Activated CD4-positive, alpha-beta T cell treated with anti-CD3 and anti-CD28 coated beads, Interleukin-2, amount 10 ng/mL, durations not matched to agents 24 days and 14 days (primary cell): ENCODE measurements around the gene B3GLCT. TPM values are rescaled to one million over a fixed set of nuclear protein-coding genes. Genes with fewer than 3 reads are reported as not detected.

Experiments
- DNase-seq: peaks from one replicate; pipeline ENCODE4 v3.0.0; 2022
- H3K27ac Mint-ChIP-seq: one replicate; pipeline ENCODE4 v1.8.0; 2022; ENCODE audit warnings: mild to moderate bottlenecking, mixed read lengths
- H3K27me3 Mint-ChIP-seq: one replicate; pipeline ENCODE4 v1.8.0; 2022; ENCODE audit warnings: mixed read lengths
- H3K36me3 Mint-ChIP-seq: one replicate; pipeline ENCODE4 v1.8.0; 2022; ENCODE audit warnings: low read depth, mild to moderate bottlenecking, mixed read lengths
- H3K4me1 Mint-ChIP-seq: one replicate; pipeline ENCODE4 v1.8.0; 2021; ENCODE audit warnings: mixed read lengths
- H3K4me3 Mint-ChIP-seq: one replicate; pipeline ENCODE4 v1.8.0; 2022; ENCODE audit warnings: mild to moderate bottlenecking, moderate library complexity, mixed read lengths
- H3K9me3 Mint-ChIP-seq: one replicate; pipeline ENCODE4 v1.8.0; 2021; ENCODE audit warnings: mixed read lengths
- intact Hi-C: fragments of 100-400 bp; cut with micrococcal nuclease; formaldehyde crosslinking; loops from one replicate; pipeline ENCODE4 v1.15.1; 2023
- total RNA-seq: library from RNA; stranded (reverse); gene quantifications from 2 replicates; pipeline ENCODE4 v1.2.3, GENCODE V29; 2022

B3GLCT gene
- total RNA-seq, 1 donor from 2014 or later: 4.0 TPM

DNA sequence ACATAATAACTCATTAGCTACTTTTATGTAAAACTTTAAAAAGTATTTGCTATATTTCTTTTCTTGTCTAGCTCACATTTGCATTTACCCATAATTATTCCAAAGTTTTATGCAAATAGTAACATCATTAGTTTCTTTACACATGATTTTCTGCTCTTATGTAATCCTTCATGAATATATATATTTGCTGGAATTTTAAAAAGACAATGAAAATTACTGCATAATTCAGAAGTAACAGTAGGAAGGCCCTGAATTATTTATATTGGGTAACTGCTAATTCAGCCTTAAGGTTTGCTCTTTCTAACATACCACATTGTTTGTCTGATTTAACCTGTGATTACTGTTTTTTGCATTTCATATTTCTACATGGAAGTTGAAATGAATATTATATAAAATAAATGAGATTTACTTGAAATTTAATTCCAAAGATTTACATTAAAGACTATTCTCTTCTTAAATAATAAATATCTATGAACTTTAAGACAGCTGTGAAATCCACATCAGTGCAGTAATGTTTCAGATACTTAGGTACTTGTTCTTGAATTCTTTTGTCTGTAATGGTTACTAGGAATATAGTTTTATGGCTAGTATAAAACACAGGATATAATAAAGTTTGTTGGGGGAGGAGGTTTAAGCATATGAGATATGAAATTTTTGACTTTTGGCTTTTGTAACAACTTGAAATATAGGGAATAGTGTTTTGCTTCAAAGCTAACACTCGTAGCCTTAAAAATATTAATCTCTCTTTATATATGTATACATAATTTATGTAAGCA, 46.0 kb downstream of the B3GLCT start:
- Mint-ChIP-seq H3K27me3 (no peaks in the 10 kb centered on the region), H3K4me1 (no peaks in the 10 kb centered on the region), H3K9me3 (no peaks in the 10 kb centered on the region), H3K36me3 (no peaks in the 10 kb centered on the region), H3K4me3 (no peak overlapping the region), H3K27ac (no peak overlapping the region)
- intact Hi-C loops: no loop called here
- no peak for DNase-seq

DNA sequence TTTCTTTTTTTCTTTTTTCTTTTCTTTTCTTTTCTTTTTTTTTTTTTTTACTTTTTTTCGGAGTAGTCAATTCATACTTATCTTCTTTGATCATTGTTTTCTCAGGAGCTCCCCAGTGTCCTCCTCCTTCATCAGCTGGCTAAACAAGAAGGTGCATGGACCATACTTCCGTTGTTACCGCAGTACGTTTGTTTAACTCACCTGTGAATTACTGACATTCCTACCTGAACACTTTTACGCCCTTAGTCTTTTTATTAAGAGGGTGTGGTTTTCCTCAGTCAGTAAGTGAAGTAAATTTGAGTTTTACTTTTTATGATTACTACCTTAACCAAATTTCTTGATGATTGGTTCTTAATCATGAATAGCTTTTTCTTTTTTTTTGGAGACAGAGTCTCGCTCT, 47.1 kb downstream of the B3GLCT start:
- Mint-ChIP-seq H3K9me3 (no peaks in the 10 kb centered on the region), H3K36me3 (no peaks in the 10 kb centered on the region), H3K27ac (no peak overlapping the region), H3K4me3 (no peak overlapping the region), H3K27me3 (no peaks in the 10 kb centered on the region), H3K4me1 (no peaks in the 10 kb centered on the region)
- no peak for DNase-seq
- intact Hi-C loops: no loop called here

DNA sequence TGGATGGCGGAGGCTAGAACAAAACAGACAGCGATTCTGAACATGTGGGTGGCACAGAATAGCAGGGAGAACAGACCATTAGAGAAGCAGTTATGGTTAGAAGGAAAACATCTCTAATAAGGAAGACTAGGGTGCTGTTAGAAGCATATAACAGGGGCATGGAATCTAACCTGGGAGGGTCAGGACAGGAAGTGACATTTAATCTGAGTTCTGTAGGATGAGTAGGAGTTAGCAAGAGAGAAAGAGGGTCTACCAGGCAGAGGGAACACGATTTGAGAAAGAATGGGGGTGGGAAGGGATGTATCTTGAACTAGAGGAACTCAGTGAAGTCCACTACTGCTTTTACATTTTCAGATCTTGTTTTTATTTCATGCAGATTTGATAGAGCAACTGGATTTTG, 48.6 kb downstream of the B3GLCT start:
- intact Hi-C loops: no loop called here
- DNase-seq: peak; percentile 16
- Mint-ChIP-seq H3K4me1 (no peaks in the 10 kb centered on the region), H3K4me3 (no peak overlapping the region), H3K27ac (no peak overlapping the region), H3K27me3 (no peaks in the 10 kb centered on the region), H3K9me3 (peaks cover 6% of the 10 kb centered on the region), H3K36me3 (no peaks in the 10 kb centered on the region)

DNA sequence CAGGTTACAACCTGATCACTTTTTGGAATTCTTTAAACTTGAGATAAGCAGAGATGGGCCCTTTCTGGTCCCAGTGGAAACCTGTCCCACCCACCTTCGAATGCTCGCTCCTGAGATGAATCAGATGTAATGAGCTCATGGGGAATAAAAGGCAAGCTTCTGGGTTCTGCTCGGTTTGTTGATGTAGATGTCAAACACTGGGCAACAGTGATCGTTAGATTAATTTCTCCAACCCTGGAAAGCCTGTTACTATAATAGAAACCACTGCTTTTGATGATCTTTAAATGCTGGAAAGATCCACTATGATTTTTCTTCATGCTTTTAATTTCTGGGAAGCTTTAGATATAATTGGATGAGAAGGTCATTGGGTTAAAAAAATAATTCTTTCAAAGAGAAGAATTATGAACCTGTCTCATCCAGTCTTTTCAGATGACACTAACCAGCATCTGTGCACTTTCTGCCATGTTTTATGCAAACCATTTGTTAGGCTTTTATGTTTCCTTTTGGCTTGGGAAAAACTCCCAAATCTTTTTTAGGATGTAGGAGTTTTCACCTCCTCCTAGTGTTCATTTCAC, 49.3 kb downstream of the B3GLCT start:
- intact Hi-C loops: no loop called here
- no peaks in the 10 kb centered on the region for H3K4me1 Mint-ChIP-seq
- DNase-seq: no peak
- no peaks in the 10 kb centered on the region for H3K36me3 Mint-ChIP-seq
- no peak overlapping the region for H3K27ac Mint-ChIP-seq
- peaks cover 6% of the 10 kb centered on the region for H3K9me3 Mint-ChIP-seq
- H3K27me3 Mint-ChIP-seq: no peaks in the 10 kb centered on the region
- H3K4me3 Mint-ChIP-seq: no peak overlapping the region

DNA sequence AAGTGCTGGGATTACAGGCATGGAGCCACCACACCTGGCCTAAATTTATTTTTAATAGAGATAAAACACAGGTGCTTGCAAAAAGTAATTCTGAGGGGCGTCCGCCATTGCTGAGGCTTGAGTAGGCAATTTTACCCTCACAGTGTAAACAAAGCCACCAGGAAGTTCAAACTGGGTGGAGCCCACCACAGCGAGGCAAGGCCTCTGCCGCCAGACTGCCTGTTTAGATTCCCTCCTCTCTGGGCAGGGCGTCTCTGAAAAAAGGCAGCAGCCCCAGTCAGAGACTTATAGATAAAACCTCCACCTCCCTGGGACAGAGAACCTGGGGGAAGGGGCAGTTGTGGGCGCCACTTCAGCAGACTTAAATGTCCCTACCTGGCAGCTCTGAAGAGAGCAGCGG, 50.7 kb downstream of the B3GLCT start:
- DNase-seq: no peak
- no peak overlapping the region for H3K4me3 Mint-ChIP-seq
- no peaks in the 10 kb centered on the region for H3K4me1 Mint-ChIP-seq
- H3K9me3 Mint-ChIP-seq: peaks cover 6% of the 10 kb centered on the region
- H3K36me3 Mint-ChIP-seq: no peaks in the 10 kb centered on the region
- intact Hi-C loops: no loop called here
- no peak overlapping the region for H3K27ac Mint-ChIP-seq
- H3K27me3 Mint-ChIP-seq: no peaks in the 10 kb centered on the region

DNA sequence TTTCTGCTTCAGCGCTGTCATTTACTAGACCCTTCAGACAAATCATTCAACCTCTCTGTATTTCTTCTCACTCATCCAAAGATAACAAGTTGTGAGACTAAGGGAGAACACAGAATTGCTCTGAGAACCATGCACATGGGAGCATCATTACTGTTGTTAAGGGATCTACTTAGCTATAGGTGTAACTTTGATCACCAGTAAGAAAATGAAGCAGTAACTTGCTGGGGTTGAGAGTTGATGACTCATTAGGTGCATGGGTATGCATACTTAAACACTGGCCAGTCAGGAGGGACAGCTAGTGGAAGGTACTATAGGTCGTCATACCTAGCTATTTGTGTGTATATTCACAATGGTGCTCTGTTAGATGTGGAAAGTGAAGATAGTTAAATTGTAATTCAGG, 61.5 kb downstream of the B3GLCT start:
- DNase-seq: peak; percentile 29
- H3K9me3 Mint-ChIP-seq: no peaks in the 10 kb centered on the region
- no peaks in the 10 kb centered on the region for H3K27me3 Mint-ChIP-seq
- H3K36me3 Mint-ChIP-seq: no peaks in the 10 kb centered on the region
- intact Hi-C loops: no loop called here
- H3K4me1 Mint-ChIP-seq: no peaks in the 10 kb centered on the region
- H3K27ac Mint-ChIP-seq: no peak overlapping the region
- no peak overlapping the region for H3K4me3 Mint-ChIP-seq

DNA sequence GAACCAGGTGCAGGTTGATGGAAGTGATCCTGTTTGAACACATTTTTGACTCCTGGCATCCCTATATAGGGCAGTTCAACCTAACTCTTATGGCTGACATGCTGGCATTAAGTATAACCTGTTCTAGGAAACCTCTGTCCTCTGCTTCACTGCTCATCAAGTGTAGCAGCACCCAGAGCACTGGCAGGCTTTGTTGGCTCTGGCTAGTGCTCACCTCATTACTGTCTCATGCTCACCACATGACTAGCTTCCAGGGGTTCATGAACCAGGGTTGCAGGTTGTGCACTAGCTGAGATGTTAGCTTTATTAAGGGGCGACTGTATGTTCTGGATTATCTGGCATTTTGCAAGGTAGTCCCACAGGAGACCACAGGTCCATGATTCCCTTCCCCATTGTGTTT, 63.6 kb downstream of the B3GLCT start:
- Mint-ChIP-seq H3K9me3 (no peaks in the 10 kb centered on the region), H3K27ac (no peak overlapping the region), H3K27me3 (no peaks in the 10 kb centered on the region), H3K36me3 (no peaks in the 10 kb centered on the region), H3K4me1 (no peaks in the 10 kb centered on the region), H3K4me3 (no peak overlapping the region)
- peak; percentile 34 for DNase-seq
- intact Hi-C loops: no loop called here

DNA sequence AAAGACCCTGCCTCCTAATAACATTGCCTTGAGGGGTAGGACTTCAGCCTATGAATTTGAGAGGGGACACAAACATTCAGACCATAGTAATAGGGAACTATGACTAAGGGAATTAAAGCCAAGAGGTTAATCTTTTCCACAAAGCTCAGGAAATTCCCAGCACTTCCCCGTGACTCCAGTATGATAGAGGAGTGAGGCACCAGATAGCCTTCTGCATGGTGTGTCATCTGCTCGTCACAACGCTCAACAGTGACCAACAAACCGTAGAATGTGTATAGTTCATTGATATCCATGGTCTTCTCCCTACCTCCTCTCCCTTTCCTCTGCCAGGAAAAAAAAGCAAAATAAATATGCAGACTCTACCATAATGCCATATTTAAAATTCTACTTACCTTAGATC, 64.4 kb downstream of the B3GLCT start:
- Mint-ChIP-seq H3K27me3 (no peaks in the 10 kb centered on the region), H3K36me3 (no peaks in the 10 kb centered on the region), H3K4me1 (no peaks in the 10 kb centered on the region), H3K27ac (no peak overlapping the region), H3K4me3 (no peak overlapping the region), H3K9me3 (no peaks in the 10 kb centered on the region)
- no peak for DNase-seq
- intact Hi-C loops: no loop called here

DNA sequence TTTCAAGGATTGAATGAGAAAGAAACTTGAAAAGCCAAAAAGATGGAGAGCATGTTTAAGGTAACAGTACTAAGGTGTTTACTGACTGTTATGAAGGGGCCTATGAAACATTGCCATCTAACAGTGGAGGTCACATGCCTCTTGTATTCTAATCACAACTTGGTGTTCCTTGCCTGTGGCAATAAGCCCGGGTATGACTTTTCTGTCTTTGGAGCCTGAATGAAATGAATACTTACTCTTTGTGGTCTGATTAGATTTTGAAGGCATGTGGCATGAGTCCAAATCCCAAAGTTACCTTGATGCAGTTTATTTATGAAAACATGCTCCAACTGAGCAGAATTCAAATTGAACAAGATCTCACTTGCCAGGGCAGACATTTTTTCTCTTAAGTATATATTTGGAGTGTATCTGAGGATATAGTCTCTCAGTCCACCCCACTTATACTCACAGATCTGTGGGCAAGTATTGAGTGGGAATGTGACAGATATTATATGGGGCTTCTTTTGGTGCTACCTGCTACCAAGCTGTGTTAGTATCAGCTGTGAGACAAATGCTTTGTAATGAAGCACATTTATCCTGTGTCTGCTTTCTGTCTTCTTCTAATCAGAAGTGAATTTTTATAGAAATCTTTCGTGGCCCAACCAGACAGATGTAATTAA, 67.5 kb downstream of the B3GLCT start:
- Mint-ChIP-seq H3K4me3 (no peak overlapping the region), H3K36me3 (peaks cover 8% of the 10 kb centered on the region), H3K27ac (no peak overlapping the region), H3K27me3 (no peaks in the 10 kb centered on the region), H3K4me1 (no peaks in the 10 kb centered on the region), H3K9me3 (peaks cover 4% of the 10 kb centered on the region)
- intact Hi-C loops: no loop called here
- DNase-seq: no peak

DNA sequence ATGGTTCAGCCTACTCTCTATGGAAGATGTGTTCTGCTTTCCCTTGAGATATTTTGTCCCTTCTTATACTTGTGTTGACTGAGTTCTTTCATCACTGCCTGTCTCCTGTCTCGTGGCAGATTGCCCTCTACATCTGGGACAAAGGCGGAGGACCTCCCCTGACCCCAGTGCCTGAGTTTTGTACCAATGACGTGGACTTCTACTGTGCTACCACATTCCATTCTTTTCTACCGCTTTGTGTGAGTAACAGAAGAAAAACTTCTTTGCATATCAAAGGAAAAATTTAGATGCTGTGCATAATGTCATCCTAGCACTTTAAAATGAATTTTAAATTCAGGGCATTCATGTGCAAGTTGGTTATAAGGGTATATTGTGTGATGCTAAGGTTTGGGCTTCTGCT, 74.6 kb downstream of the B3GLCT start:
- DNase-seq: no peak
- Mint-ChIP-seq H3K9me3 (peaks cover 18% of the 10 kb centered on the region), H3K27ac (no peak overlapping the region), H3K27me3 (no peaks in the 10 kb centered on the region), H3K36me3 (peaks cover 8% of the 10 kb centered on the region), H3K4me3 (no peak overlapping the region), H3K4me1 (no peaks in the 10 kb centered on the region)
- intact Hi-C loops: no loop called here

DNA sequence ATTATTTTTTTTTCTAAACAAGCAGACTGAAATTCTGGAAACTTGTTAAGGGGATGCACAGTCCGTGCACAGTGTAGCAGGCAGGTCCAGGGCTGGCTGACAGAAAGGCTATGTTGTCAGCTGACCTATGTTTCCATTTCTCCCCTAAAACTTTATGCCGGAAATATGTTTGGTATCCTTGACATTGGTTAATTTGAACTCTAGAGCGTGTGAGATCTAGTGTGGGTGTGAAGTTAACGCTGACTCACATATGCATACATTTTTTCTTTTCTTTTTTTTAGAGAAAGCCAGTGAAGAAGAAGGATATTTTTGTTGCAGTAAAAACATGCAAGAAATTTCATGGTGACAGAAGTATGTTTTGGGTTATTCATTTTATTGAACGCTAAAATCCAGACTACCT, 76.6 kb downstream of the B3GLCT start:
- no peak overlapping the region for H3K27ac Mint-ChIP-seq
- no peaks in the 10 kb centered on the region for H3K27me3 Mint-ChIP-seq
- H3K9me3 Mint-ChIP-seq: peaks cover 14% of the 10 kb centered on the region
- DNase-seq: no peak
- no peaks in the 10 kb centered on the region for H3K4me1 Mint-ChIP-seq
- intact Hi-C loops: no loop called here
- peaks cover under 1% of the 10 kb centered on the region for H3K36me3 Mint-ChIP-seq
- H3K4me3 Mint-ChIP-seq: no peak overlapping the region

DNA sequence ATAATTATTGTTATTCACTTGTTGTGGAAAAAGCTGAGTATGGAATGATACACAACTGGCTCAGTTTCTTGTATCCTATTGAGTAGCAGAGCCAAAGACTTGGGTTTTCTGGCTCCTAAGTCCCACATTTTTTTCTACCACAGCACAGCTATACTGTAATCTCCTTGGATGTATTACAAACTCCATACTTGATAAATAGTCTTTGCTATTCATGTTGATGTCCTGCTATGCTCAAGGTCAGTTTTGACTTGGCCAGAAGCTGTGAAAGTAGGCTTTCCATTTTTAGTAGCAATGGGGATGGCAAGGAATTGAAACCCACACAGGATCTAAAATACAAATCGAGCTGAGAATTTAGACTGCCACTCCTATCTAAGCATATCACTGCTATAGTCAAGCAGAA, 79.1 kb downstream of the B3GLCT start:
- no peaks in the 10 kb centered on the region for H3K4me1 Mint-ChIP-seq
- intact Hi-C loops: no loop called here
- no peak overlapping the region for H3K27ac Mint-ChIP-seq
- H3K27me3 Mint-ChIP-seq: no peaks in the 10 kb centered on the region
- no peaks in the 10 kb centered on the region for H3K36me3 Mint-ChIP-seq
- no peak overlapping the region for H3K4me3 Mint-ChIP-seq
- H3K9me3 Mint-ChIP-seq: peaks cover 10% of the 10 kb centered on the region
- no peak for DNase-seq

DNA sequence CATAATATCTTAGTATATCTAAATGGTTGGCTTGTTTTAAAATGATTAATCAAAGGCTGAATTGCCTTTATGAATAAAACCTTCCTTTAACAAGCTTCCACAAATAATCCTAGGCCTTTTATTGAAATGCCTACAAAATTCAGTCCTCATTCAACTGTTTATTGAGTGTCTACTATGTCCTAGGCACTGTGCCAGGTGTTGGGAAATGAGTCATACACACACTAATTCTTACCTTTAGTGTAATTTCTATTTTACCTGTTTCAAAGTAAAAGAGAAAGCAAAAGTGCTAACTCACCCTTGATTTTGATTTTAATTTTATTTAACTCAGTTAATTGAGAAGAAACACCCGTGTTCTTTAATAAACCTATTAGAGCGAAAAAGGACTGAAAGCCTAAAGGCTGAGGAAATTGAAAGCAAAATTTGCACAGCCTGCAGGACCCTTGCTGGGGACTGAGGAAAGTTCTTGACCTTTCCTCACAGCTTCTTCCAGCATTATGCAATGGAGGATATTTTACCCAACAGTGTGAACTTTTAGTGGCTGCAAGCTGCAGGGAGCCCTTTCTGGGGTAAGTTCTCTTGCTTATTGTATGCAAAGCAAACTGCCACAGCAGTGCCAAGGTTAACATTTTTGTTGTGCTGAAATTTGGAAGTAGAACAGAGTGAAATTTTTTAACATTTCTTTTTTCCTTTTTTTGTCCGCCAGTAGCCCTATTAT, 83.1 kb downstream of the B3GLCT start:
- Mint-ChIP-seq H3K36me3 (peaks cover 2% of the 10 kb centered on the region), H3K27me3 (no peaks in the 10 kb centered on the region), H3K27ac (no peak overlapping the region), H3K4me1 (no peaks in the 10 kb centered on the region), H3K4me3 (no peak overlapping the region), H3K9me3 (no peaks in the 10 kb centered on the region)
- peak; percentile 43 for DNase-seq
- intact Hi-C loops: no loop called here

DNA sequence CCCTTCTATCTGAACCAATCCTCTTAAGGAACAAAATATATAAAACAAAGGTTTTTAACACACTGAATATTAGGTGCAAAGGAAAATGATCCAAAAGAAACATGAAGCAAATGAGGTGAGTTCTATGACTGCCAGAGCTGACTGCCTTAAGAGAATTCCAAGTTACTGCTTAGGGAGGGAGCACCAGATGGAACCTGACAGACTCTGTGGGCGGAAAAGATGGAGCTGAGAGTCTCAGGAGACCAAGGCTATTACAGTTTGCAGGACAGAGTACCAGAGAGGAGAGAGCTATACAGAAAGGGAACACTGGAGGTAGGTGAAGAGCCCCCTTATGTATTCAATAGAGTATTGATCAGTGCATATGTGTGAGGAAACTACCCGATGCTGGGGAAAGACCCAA, 87.2 kb downstream of the B3GLCT start:
- Mint-ChIP-seq H3K9me3 (peaks cover 19% of the 10 kb centered on the region), H3K27ac (no peak overlapping the region), H3K36me3 (peaks cover 9% of the 10 kb centered on the region), H3K4me1 (no peaks in the 10 kb centered on the region), H3K27me3 (no peaks in the 10 kb centered on the region), H3K4me3 (no peak overlapping the region)
- intact Hi-C loops: no loop called here
- DNase-seq: peak; percentile 20
